Iris pigment epithelial cell (primary cell): ENCODE measurements around the gene IPPK.

ENCODE experiments used
- DNase-seq: peaks from one replicate; pipeline ENCODE4 v3.0.0-alpha.2; 2011; ENCODE audit warnings: low read depth

Gene IPPK, protein sequence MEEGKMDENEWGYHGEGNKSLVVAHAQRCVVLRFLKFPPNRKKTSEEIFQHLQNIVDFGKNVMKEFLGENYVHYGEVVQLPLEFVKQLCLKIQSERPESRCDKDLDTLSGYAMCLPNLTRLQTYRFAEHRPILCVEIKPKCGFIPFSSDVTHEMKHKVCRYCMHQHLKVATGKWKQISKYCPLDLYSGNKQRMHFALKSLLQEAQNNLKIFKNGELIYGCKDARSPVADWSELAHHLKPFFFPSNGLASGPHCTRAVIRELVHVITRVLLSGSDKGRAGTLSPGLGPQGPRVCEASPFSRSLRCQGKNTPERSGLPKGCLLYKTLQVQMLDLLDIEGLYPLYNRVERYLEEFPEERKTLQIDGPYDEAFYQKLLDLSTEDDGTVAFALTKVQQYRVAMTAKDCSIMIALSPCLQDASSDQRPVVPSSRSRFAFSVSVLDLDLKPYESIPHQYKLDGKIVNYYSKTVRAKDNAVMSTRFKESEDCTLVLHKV

DNA sequence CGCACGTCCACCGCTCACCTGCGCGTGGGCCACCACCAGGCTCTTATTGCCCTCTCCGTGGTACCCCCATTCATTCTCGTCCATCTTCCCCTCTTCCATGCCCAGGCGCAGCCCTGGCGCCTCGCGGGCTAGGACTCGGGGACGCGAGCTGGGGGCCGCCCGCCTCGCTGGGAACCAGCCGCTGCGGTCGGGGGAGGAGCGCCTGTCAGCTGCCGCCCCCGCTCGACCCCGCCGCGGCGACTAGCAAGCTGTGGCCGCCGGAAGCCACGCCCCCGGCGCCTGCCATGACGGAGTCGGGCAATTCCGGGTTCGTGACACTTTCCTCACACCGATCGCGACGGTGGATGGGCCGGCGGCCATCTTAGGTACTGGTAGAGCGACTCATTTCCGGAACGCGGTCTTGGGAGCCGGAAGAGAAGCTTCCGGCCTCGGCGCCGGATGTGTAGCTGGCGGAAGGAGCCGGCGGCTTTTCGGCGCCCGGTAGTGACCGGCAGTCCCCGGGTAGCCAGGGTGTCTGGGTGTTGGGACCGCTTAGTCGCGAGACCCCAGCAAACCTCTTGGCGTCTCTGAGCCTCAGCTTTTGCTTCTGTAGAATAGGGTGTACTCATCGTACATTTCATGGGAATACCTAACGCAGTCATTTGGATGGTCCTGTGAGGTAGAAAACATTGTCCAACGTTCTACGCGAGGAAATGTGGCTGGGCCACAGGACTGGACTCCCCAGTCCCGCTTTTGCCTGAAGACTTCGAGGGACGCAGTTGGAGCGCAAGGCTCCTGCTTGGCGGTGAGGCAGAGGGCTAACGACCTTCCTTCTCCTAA lies at the start of gene IPPK:
TSS of gene IPPK (minus strand) at position 242 of the 819 bp plus-strand sequence. CDS start at position 99, 143 bp downstream.
- DNase-seq = peak; percentile 99

DNA sequence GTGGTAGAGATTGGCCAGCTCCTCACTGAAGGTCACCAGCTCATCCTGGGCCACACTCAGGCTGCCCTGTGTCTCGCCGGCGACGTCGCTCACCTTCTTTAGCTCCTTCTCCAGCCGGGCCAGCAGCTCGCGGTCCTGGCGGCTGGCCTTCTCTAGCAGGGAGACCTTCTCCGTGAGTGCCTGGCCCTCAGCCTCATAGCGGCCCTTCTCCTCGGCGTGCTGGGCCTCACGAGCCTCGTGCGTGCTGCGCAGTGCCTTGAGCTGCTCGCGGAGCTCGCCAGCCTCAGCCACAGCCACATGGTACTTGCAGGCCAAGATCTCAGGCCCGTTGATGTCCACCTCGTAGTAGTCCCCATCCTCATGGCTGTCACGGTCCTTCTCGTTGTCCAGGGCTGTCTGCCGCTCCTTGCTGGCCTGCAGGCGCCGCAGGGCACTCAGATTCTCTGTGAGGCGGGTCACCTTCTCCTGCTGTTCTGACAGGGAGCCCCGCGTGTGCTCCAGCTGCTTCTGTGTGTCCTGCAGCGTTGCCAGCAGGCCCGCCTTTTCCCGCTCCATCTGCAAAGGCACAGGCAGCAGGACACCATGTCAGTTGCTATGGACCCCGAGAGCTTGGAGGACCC lies 49.2 kb upstream of the IPPK start:
- DNase-seq = no peak

DNA sequence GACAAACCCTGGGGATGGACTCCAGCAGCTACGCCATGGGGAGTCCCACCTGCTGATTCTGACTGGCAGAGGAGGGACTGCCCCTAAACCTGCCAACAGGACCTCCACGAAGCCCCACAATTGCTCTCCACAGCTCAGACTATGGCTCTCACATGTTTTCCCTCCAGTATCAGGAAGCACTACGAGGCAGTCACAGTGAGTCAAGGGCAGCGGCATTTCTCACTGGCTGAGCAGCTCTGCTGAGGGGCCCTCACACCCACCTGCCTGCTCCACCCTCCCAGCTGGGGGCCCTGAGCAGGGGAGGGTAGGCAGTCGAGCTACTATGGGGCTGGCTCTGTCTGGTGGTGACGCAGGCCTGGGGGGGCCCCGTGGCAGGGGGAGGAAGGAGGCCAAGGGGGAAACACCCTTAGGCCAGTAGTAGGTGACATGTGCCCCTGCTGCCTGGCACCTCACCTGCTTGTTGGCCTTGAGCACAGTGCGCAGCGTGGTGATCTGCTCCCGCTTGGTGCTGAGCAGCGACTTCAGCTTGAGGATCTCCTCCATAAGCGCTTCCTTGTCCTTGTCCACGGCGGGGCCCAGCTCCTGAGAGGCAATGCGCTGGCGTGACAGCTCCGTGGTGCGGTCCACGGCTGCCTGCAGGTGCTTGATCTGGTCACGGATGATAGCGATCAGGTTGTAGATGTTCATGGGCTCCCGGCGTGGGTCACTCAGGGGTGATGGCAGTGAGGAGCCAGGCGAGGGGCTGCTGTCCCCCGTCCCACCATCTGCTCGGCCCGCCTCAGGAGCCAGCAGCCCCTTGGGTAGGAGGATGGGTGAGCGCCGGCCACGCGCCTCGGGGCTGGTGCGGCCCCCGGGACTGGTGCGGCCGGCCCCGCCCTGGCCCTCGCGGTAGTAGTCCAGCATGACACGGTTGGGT lies 48.4 kb upstream of the IPPK start:
- DNase-seq = no peak

DNA sequence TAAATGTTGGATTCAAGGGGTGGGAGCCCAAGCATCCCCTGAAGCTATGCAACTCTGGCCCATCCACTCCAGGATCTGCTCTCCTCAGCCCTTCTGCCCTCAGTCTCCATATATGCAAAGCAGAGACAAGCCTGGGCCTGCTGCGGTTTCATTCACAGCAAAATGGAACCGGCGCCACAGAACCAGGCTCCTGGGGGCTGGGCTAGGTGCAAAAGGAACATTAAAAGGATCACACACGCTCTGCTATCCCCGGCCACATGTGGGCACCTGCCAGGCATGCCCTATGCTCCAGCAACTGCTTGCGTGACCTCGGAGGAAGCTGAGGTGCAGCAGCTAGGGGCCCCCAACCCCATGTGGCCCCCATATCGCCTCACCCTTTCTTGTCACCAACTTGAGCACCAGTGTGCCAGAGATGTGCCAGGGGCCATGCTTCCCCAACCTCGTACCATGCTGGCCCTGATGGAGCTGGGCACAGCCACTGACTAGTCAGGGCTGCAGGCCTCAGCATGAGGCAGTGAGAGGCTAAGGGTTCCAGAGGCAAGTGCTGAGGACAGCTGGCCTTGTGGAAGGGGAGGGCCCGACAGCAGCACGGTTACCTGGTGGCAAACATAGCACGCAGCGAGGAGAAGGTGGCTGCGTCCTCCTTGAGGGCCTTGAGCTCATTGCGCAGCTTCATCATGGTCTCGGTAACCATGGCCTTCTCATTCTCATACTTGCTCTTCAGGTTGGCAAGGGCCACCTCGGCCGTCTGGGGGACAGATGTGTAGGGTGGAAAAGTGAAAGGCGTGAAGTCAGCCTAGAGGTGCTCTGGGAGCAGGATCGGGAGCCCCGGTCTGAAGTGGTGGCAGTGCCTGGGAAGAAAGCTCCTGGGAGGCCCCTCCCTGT lies 47.5 kb upstream of the IPPK start:
- DNase-seq = no peak

DNA sequence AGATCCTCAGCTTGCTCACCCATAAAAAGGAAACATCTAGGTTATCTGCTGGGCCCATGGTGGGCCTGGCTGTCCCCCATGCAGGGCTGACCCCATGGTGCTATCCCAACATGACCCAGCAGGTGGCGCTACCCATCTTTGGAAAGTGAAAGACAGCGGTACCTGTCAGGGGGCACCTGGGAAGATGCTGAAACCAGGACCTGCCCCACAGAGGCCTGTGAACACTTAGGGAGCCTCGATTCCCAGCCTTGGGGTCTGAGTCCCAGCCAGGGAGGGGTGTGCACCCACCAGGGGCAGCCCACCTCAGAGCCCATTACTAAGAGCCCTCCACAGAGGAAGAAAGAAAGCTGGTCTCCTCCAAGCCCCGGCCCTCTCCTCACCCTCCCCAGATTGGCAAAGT lies 46.6 kb upstream of the IPPK start:
- no peak for DNase-seq

DNA sequence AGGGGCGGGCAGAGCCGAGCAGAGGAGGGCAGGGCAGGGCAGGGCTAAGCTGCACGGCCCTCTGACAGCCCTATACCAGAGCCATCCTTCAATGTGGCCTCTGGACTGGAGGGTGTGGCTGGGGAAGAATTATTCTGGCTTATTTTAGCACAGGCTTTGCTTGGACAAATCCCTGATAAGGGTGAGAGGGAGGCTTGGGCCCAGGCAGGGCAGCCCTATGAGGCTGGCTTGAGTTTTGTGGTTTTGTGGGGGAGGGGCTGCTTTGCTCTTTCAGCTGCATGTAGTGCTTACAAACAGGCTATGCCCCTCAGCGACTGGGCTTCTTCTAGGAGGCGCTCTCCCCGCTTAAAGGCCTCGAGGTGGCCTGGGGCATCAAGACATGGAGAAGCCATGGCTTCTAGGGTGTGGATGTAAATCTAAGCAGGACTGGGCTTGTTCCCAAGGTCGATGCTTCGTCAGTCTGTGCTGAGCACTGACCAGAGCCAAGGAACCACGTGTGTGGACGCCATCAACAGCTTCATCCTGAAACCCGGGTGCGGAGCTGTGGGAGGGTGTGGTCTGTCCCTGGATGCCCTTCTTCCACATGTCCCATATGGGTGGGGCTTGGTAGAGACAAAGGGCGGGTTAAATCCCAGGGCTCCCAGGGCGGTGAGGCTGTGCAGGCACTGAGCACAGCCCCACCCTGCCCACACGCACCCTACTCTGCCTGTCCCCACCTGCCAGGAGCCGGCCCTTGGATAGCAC lies 45.7 kb upstream of the IPPK start:
- no peak for DNase-seq

- no peak for DNase-seq
Observed at GRCh38 chr9:92714787-92715487, 45.0 kb upstream of the IPPK start.

- DNase-seq = no peak
Observed at GRCh38 chr9:92714016-92714415, 44.1 kb upstream of the IPPK start.

DNA sequence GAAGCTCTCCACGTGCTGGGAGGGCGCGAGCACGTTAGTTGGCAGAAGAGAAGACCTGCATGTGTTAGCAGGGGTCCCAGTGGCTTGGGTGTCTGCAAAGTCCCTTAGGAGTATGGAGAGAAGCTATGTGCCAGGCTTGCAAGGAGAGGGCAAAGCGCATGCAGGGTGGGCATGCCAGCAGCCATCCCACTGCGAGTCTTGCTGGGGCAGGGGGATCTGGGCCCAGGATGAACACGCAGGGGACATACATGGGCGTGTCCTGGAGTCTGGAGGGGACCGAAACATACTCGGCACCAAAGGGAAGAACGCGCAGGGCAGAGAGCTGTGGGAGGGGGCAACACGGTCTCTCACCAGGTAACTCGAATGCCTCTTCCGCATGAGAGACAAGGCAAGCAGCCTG lies 43.6 kb upstream of the IPPK start:
- no peak for DNase-seq

- DNase-seq = no peak
Observed at GRCh38 chr9:92712767-92713166, 42.8 kb upstream of the IPPK start.

GRCh38 chr9:92711844-92712243 lies 41.9 kb upstream of the IPPK start:
- DNase-seq = no peak

DNA sequence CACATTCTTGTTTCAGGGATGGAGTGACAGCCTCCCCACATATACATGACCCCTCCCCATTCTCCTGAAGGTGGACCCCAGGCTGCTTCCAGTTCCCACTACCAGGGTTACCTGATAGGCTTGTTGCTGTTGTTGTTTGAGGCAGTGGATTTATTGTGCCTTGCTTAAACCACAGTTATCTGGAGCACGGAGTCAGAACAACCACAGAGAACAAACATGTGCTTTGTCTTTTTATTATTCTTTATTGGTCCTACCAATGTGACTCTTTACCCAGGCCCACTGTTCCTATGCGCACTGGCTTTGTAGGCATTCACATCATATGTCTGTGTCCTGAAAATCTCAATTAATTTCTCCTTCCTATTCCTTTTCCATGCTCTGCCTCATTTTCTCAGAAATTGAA lies 41.2 kb upstream of the IPPK start:
- DNase-seq = no peak

DNA sequence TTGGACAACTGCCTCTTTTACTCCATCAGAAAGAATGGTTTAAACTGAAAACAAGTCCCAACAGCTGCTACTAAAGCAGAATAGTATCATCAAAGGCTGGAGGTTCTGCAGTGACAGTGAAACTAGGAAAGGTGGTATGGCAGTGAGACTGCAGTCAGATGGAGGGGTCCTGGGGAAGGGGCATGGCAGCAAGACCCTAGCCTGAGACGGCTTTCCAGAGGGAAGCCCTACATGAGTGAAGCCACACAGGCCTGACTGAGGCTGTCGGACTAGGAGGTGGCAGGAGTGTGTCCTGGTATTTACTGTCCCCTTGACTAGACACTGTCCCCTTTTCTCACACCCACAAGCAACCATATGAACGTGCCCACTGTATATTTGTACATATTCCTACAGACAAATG lies 40.4 kb upstream of the IPPK start:
- DNase-seq = no peak

DNA sequence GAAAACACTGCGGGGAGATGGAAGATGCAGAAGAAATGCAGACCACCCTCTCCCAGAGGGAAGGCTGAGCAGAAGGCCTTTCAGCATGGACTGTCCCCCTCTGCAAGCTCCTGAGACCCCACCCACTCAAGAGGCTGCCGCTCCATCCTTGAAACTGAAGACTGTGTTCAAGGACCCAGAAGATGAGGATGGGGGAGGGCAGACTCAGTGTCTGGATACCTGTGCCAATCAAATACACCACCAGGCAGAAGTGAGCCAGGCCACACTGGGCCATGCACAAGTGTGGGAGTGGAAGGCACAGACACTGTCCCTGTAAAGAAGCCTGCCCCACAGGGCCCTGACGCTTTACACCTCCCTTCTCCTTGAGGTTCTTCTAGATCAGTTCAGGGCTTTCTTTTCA lies 40.0 kb upstream of the IPPK start:
- DNase-seq = no peak

DNA sequence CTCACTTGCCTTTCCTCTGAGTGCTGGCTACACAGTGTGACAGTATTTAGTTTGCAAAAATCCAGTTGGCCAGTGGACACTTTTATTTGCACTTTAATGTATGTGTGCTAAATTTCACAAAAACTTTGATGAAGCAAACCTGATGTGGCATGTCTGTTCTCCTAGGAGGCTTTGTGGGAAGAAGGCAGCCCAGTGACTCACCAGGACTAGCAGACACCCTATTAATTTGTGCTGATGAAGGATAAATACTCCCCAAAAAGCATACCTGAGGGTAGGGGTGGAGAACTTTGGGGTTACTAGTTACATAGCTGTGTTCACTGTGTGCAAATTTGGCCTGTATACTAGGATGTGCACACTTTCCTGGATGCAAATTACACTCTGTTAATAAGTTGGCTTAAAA lies 39.3 kb upstream of the IPPK start:
- DNase-seq = peak; percentile 10

- DNase-seq = no peak
Observed at GRCh38 chr9:92707530-92707929, 37.6 kb upstream of the IPPK start.

GRCh38 chr9:92706218-92706940 lies 36.4 kb upstream of the IPPK start:
- peak; percentile 29 for DNase-seq

DNA sequence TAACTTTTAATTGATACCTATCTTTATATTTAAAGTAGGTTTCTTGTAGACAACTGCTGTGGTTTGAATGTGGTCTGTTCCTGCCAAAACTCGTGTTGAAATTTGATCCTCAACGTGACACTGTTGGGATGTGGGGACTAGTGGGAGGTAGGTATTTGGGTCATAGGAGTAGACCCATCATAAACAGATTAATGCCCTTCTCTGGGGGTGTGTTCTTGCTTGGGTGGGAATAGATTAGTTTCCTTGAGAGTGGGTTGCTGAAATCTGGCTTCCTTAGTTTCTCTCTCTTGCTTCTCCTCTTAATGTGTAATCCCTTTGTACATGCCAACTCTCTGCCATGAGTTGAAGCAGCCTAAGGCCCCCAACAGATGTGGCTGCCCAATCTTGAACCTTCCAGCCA lies 34.6 kb upstream of the IPPK start:
- DNase-seq = no peak

DNA sequence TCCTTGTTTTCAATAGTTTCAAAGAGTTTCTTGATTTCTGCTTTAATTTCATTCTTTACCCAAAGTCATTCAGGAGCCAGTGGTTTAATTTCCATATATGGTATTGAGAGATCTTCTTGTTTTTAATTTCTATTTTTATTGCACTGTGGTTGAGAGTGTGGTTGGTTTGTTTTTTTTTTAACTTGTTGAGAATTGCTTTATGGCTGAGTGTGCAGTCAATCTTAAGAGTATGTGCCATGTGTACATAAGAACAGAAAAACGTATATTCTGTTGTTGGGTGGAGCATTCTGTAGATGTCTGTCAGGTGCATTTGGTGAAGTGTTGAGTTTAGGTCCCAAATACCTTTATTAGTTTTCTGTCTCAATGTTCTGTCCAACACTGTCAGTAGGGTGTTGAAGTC lies 26.7 kb upstream of the IPPK start:
- DNase-seq = no peak
